SIG-M5 (cell line): ENCODE data around the gene FTO.

Experiments used
- DNase-seq: peaks from one replicate; lab custom pipeline; 2025; lab: John Stamatoyannopoulos, UW

The FTO gene

DNA sequence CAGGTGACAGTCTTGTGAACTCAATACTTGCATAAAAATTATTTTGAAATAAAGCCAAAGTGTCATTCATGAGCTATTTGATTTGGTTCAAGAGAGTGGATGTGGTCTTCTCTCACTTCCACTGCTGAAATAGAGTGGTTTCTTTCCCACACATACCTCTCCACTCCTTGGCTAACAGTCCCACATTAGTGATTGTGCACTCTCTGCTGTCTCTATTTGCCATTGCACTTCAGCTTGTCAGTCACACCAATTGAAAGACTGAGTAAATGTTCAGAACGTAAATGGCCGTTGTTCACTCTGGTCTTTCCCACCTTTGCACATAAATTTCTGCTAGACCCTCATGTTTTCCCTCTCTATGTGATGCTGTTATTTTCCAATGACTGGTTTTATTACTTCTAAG lies 197.5 kb downstream of the FTO start:
- DNase-seq, result no peak

DNA sequence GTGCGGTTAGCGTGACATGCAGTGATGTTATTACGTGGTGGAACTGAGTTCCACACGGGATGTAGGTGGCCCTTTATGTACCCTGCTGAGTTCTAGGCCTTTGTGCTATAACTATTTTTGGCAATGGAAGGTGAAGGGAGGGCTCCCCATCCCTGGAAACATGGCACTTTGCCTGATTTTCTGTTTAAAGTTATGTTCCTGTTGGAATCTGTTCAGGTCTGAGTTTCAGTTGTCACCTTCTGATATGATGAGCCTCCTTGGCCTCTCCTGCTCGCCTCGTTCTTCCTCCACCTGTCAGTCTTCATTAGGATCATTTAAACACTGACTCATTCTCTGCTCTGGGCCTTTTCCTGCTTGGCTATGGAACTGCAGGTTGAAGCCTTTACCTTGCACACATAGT lies 200.6 kb downstream of the FTO start:
- DNase-seq, result no peak

DNA sequence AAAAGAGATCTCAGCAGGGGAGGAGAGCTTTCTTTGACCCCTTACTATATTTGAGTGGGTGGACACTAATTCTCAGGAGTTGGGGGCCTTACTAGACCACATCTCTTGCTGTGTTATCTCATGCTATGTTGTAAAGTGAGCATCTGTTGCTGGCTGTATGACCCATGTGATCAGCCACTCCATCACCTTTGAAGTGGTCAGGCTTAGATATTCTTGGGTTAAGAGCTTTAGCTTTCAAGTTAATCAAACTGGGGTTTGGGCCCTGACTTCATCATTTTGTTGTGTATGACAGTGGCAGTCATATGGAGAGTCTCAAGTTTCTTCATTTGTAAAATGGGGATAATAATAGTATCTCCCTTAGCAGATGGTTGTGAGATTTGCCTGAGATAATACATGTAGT lies 201.1 kb downstream of the FTO start:
- no peak for DNase-seq

DNA sequence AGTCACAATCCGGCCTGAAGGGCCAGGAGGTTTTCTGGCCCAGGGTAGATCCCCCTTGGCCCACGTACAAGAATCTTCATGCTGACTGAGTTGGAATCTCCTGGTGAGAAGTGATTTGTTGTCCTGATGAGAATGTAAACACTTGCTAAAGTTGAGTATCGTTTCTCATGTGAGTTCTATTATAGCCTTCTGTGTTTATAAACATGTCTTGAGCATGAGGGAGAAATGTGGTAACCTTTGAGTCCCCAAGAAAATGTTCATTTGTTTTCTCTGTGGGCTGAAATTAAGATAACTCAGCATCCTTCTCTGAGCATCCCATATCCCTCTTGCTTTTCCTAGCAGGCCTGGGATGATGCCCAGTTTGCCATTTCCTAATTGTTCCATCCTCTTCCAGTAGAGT lies 204.8 kb downstream of the FTO start:
- no peak for DNase-seq

DNA sequence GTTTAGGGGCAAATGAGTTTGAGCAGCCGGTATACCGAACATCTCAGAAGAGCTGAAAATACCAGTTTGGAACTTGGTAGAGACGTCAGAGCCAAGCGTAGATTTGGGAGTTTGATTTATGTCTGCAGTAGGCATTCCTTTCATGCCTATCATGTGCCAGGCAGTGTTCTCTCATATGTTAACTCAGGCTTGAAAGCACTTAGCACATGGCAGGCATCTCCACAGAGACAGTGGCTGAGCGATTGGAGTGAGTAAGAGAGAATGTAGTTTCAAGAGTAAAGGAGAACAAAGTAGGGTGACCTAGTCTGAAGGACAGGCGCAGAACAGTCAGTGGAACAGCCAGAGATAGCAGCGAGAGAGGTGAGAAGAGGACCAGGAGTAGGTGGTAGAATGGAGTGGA lies 207.0 kb downstream of the FTO start:
- DNase-seq, result no peak

DNA sequence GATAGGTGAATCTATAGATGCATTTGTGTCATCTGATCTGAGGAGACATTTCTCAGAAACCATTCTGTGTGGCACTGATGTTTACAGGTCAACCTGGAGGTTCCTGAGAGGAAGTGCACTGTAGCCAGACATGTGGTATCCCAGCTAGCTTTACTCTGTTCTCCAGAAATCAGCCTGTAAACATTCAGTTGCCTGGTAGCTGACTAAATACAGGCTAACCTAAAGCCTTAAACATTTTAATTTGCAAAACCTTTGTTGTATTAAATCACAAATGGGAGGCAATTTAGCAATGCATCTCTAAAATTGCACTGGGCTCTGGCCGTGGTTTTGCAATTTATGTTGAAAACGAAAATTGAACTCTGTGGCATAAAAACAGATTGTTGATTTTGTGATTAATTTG lies 207.6 kb downstream of the FTO start:
- no peak for DNase-seq

DNA sequence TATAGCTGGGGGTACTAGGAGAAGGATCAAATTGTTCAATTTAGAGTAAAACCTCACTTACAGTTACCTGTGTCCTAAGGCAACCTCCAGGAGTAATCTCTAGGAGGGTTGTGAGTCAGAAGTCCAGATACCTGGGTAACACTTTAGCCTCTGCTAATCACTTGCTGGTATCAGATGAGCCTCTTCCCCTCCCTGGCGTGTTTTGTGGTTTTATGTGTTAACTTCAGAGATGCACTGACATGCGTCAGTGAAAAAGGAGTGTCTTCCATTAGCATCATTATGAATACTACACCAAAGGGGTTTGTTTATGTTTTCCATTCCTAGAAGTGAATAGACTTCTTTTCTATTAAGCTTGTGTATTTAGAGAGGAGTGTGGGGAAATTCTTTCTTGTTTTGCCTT lies 208.2 kb downstream of the FTO start:
- no peak for DNase-seq

DNA sequence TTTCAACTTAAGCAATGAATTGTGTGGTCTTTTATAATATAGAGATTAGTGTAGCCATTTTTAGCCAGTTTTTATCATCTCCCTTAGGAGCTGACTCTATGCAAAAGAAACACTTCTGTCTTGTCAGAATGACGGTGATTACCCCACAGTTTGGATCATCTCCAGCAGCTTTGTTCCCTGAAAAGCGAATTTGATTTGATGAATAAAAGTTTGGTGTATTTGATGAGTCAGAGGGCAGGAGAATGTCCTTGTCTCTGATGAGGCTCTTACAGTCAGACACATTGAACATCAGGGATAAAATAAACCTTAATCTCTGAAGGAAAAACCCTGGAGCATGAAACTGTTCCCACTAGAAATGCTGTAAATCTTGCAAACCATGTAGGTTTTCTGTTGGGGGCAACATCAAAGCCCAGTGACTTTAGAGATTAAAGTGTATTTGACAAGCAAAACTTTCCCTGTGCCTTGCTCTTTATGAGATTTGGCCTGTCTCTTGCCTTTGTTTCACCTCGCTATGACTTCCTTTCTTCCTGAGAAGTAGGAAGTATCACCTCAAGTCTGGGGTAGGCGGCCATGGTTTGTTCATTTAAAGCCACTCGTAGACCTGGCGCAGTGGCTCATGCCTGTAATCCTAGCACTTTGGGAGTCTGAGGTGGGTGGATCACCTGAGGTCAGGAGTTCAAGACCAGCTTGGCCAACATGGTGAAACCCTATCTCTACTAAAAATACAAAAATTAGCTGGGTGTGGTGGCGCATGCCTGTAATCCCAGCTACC lies 209.3 kb downstream of the FTO start:
- no peak for DNase-seq

DNA sequence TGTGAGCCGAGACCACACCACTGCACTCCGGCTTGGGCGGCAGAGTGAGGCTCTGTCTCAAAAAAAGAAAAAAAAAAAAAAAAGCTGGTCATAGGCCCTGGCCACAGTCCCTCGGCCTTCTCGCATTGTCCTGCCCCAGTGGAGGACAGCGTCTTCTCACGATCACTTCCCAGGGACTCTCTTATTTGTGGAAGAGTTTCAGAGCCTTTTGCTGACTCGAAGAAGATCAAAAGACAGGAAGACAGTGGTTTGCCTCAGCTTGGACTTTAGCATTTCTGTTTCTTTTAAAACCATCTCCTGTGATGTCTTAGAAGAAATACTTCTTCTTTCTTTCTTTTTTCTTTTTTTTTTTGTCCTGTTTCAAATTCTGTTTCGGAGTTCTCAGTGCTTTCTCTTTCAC lies 210.0 kb downstream of the FTO start:
- DNase-seq, result no peak

DNA sequence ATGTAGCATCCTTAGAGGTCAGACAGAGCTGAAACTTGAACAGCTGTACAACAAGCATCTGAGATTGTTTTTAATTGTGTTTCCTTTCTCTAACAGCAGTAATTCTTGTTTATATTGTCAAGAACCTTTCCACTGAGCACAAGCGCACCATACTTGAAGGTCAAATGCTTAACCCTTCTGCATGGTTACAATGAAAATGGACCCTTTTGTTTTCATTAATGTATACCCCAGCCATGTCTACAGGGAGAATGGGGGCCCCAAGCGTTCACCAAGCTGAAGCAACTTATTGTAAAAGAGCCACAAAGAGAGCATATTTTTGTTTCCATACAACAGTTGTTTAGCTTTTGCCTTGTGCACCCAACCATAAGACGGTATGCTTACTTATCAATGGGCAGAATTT lies 210.8 kb downstream of the FTO start:
- DNase-seq, result no peak

DNA sequence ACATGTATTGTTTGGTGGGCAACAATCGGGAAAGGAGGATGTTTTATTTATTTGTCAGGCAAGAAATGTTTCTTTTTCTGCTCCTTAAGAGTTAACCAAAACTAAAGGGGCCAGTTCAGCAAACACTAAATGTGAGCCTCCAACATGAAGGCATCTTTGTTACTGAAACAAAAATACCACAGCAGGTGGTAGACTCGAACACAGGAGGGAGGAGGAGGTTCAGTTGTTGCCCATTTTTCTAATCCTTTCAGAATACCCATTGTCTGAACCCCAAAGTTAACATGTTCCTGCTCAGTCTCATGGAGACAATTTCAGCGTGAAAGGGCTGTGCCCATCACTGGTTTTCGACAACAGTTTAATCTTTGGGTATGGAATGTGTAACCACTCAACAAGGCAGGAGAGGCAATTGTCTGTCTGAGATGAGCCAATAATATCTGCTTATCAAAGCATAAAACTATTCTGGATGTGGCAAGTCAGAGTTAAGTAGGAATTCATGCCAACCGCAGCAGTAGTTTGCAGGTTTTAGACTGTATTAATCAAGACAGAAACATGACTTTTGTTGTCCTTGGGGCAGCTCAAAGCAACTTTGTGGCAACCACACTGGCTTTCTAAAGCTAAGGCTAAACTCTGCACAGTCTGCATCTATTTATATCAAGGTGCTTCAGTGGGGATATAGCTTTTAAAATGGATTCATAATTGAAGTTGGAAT lies 211.7 kb downstream of the FTO start:
- no peak for DNase-seq

DNA sequence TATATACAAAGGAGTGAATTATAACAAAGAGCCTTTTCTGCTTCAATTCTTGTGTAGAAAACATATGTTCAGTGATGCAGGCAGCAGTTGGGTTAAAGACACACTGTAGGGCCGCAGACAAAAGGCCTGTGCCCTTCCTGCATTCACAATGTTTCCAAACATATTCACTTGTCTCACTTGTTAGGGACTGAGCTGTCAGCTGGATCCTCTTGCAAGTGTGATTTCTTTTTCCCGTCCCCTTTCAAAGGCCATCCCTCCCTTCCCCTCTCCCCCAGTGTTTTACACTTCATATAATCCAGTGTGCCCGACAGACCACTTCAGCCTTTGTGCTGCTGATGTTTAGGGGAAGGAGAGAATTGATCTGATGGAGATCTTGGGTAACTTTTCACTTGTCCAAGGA lies 217.0 kb downstream of the FTO start:
- no peak for DNase-seq

DNA sequence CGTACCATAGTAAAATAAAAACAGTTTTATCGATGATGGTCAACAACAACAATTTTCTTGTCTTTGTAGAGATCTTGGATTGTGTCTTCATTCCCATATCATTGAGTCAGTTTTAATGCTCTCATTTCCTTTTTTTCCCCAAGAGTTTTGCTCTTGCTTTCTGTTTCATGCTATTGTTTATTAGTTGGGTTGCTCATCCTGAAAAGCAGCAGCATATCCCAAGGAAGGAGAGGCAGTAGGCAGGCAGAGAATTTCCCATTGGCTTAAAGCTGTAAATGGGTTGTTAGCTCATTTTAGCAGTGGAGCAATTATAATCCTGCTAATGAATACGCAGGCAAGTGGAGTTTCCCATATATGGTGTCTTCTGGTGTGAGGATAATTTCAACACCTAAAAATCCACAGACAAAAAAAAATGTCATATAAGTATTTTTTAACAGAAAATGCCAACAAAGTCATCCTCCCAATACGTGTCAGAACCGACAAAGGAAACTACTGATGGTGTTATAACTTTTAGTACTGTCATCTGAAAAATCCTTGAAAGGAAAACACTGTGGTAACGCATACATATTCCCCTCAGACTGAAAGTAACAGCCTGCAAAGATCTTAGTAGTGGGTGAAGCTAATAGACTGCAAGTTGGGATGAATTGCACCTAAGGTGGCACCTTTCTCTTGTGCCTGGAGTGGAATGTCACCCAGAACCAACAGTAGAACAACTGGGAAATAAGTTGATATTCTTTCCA lies 218.3 kb downstream of the FTO start:
- no peak for DNase-seq

DNA sequence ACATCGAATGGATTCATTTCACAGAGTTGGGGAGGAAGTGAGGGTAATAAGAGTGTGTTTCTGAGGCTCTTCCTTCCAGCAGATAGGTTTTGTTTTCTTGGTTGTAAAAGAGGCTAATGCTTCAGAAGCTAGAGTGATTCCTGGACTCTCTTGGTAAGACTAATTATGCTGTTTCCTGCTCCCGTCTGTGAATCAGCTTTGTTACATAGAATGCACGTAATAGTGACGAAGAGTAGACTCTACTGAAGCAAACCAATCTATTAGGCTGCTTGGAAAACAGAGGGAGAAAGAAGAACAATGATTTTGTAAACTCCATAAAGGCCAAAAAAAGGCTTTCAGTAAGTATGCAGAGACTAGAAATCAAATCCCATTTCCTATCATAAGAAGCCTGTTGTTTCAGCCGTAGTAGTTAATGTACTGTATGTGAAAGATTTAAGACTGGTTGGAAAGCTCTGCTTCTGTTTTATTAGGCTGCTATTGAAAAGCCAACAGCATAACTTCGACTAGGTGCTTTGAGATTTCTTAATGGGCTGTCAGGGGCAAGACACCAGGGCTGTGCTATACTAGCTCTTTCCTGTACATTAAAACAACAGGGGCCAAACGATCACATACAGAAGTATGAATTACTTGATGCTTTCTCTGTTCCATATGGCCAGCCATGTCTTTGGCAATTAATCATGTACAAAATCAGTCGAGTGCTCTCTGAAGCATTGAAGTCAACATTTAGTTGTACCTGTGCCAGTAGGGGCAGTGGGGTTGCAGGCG lies 219.0 kb downstream of the FTO start:
- DNase-seq, result no peak

DNA sequence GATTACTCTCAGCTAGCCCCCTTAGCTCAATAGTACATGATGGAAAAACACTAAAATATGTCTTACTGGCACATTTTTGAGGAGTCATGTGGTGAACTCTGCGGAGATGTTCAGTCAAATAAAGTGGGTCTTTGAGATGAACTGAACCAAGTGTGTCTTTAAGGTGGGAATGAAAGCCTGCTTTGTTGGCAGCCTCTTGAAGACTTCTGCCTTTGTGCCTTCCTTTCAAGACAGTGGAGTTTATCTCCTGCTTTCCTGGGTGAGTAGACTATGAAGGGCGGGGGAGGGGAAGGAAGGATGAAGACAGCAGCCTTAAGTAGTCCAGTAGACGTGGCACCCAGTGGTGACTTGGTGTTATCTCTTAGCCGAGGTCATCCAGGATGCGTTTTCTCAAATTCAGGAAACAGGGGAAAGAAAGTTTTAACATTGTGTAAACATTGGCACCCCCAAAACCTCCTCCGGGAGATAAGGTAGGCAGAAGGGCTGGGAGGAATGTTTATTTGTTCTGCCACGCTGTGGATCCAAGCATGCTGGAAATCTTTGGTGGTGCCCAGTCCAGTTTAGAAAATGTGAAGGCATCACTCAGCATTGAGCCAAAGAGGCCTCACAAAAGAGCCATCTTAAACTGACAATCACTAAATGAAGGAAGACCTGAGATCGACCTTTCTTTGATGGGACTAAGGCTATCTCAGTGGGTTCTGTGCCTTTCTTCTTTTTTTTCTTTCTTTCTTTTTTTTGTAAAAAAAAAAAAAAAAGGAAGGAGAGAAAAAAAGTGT lies 220.6 kb downstream of the FTO start:
- no peak for DNase-seq

DNA sequence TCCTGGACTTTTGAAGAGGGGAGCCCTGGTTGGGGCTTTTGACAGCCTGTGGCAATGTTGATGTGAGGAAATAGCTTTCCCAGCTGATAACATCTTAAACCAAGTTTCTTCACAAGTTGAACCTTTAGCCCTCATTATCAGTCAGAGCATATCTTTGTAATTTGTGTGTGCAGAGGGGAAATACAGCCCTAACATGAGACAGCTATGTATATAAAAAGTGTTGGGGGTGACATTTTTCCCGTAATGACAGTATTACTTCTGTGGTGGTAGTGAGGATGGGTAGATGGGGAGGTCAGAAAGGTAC lies 221.1 kb downstream of the FTO start:
- no peak for DNase-seq

DNA sequence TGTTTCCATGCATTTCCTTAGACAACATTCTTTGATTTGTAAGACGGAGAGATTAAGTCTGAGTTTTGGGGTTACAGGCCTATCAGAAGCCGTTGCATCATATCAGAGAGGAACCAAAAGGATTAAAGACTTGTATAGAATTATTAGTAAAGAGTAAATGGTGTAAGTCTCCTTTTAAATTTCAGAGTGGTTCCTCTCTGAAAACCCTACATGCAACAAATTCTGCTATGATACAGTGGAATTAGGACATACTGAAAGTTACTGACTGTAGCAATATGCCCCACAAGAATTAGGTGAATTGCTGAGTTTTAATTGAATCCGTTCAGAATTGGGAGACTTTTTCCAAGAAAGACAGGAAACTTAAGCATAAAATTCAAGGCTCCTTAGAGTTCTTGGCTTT lies 221.6 kb downstream of the FTO start:
- DNase-seq, result no peak

DNA sequence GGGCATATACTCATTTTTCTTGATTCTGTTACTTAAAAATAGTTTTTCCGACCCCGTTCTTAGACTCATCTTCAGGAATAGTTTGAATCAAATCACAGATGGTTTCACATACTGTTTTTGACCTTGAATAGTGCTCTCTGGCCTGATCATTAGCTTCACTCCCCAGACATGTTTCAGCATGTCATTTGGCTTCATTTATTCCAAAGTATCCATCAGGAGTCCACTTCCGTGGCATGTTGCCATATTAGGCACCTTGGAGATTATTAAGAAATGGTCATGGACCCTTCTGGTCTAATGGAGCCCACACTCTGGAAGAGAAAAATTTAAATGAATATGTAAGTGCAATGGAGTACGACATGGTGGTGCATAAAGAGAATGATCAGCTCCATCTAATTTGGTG lies 222.3 kb downstream of the FTO start:
- no peak for DNase-seq

DNA sequence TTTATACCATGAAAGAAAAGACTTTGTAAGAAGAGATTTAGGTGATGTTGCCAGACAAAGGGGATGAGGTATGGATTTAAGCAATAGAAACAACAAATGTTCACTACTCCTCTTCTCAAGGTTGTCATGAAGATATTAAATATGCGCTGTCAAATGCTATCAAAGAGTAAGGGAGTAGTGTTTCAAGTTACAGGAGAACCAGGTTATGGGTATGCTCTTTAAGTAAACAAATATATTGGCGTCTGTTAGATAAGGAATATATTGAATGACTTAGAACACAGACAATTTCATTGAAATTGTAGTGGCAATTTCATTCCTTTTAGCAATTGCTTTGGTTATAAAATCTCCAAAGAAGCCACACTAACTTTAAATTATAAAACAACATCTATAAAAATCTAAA lies 229.0 kb downstream of the FTO start:
- DNase-seq, result no peak

DNA sequence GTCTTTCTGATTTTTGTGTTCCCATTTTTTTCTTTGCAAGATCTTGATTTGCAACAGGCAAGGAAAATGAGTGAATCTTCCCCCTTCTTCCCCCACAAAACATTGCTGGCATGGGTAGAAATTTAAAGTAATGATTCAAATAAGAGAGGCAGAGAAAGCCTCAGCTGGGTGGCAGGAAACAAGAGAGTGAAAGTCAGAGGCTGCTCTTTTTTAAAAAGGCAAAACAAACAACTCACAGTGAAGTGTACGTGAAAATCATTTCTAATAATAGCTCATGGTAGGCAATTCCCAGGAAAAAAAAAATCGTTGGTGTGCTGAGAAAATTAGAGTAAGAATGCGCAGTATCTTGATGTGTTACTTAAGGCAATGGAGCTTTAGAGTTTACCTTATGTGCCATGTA lies 229.5 kb downstream of the FTO start:
- no peak for DNase-seq

DNA sequence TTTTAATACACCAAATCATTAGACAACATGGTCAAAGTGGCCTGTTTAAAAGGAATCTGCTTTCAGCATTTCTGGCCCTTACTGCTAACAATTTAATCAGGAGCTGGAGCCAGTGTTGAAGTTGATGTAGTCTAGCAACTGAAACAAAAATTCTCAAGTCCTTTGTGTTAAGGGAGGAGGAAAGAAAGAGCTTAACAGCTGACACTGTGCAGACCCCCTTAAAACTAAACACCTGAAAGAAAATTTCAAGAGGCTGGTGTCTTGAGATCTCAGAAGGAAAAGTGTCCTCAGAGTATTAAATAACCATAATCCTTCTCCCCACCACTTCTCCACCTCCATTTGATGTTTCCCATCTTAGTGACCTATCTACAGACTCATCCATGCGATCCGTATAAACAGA lies 232.1 kb downstream of the FTO start:
- DNase-seq, result no peak

DNA sequence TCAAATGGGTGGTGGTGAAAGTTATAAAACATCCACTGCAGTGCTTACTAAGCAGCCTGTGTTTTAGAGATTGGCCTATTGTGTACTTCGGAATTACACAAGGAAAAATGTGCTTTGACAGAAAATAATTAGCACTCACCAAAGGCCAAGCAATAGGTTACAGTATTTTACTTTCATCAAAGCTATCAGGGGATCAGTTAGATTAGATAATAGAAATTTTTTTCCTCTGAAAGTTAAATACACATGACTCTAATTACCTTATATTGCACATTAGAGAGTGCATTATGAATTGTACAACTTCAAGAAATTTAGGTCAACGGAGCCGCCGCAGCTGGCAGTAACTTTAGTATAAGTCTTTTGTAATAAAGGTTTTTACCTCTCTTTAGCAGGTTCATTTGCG lies 232.6 kb downstream of the FTO start:
- no peak for DNase-seq
